HFFc6 (cell line): ENCODE results near the gene SLC35G4. TPM values are rescaled to one million over a fixed set of nuclear protein-coding genes. Genes with fewer than 3 reads are reported as not detected.
"Not testable (repeated sequence)": the region's sequence is repeated elsewhere in the genome, so short reads cannot be mapped to it uniquely, and the experiment has no call there.

Source experiments
- DNase-seq: peaks from one replicate; pipeline ENCODE4 v3.0.0-alpha.2; 2018
- H3K27ac Mint-ChIP-seq: 2 replicates; pipeline ENCODE4 v1.8.0; 2020; ENCODE audit warnings: mild to moderate bottlenecking, mixed read lengths
- H3K27me3 Mint-ChIP-seq: 2 replicates; pipeline ENCODE4 v1.8.0; 2021; ENCODE audit warnings: mild to moderate bottlenecking, moderate library complexity, mixed read lengths; ENCODE audit not compliant: insufficient read depth
- H3K36me3 Mint-ChIP-seq: 2 replicates; pipeline ENCODE4 v1.8.0; 2021; ENCODE audit warnings: low read depth, mixed read lengths
- H3K4me1 Mint-ChIP-seq: 2 replicates; pipeline ENCODE4 v1.8.0; 2020; ENCODE audit warnings: low read depth, mixed read lengths
- H3K4me3 Mint-ChIP-seq: 2 replicates; pipeline ENCODE4 v1.8.0; 2020; ENCODE audit warnings: mild to moderate bottlenecking, moderate library complexity, mixed read lengths
- H3K9me3 Mint-ChIP-seq: 2 replicates; pipeline ENCODE4 v1.8.0; 2020; ENCODE audit warnings: mild to moderate bottlenecking, mixed read lengths
- long read RNA-seq: library from polyadenylated mRNA; unstranded; transcript quantifications from one replicate; pipeline ENCODE4 v2.0.0, GENCODE V29; 2019
- total RNA-seq, 6 experiments: library from RNA; stranded (reverse); fragmentation: NEBNext Ultra II Directional; extraction: Animal tissue kit (Norgen Biotek cat#: 25700); gene quantifications; 2 replicates in 1 of 6; 3 replicates in 5 of 6; pipeline ENCODE4 v1.2.3, GENCODE V29; 2021
- TF ChIP-seq, protein P1 (sequence below): fragments of 200-600 bp; sonication (generic); IDR thresholded peaks from 2 replicates; pipeline ENCODE4 v1.5.0; 2021; ENCODE audit warnings: antibody characterized with exemption, mild to moderate bottlenecking

The SLC35G4 gene
- not detected for total RNA-seq
- long read RNA-seq, result 0 reads

DNA sequence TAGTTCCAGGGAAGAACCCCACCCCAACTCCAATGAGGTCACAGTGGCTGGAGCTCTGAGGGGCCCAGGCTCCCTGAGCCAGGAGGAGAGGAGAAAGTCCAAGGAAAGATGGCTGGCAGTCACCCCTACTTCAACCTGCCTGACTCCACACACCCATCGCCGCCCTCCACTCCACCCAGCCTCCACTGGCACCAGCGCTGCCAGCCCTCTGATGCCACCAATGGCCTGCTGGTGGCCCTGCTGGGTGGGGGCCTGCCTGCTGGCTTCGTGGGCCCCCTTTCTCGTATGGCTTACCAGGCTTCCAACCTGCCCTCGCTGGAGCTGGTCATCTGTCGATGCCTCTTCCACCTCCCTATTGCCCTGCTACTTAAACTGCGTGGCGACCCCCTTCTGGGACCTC is at the start of gene SLC35G4:
Gene SLC35G4, plus strand, starts transcription at position 109 of the 400 bp plus-strand sequence. Its CDS starts 0 bp downstream, at position 109.
- H3K27ac Mint-ChIP-seq, H3K27me3 Mint-ChIP-seq, H3K36me3 Mint-ChIP-seq, H3K9me3 Mint-ChIP-seq, H3K4me3 Mint-ChIP-seq, H3K4me1 Mint-ChIP-seq, DNase-seq: not testable (repeated sequence)

DNA sequence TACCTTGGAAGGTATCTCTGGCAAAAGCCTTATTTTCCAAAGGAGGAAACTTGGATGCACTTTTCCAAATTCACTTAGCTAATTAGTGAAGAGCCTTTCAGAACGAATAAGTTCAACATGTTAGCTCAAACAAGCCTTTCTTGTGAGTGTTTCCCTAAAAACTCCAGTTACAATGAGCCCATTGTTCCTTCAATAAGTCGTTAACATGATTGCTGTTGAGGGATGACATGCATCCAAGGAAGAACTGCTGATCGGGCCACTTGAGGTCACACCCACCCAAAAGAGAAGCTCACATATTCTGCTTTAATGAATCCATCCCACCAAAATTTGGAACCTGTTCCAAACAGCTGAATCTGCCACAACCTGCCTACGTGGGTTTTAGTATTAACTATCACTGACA is 48.1 kb upstream of the SLC35G4 start:
- Mint-ChIP-seq H3K36me3 (no peaks in the 10 kb centered on the region), H3K4me1 (no peaks in the 10 kb centered on the region), H3K27me3 (peaks cover 6% of the 10 kb centered on the region; the same call in 1 of the 2 replicates), H3K4me3 (no peak overlapping the region), H3K9me3 (no peaks in the 10 kb centered on the region), H3K27ac (no peak overlapping the region)
- TF ChIP-seq, protein P1, sequence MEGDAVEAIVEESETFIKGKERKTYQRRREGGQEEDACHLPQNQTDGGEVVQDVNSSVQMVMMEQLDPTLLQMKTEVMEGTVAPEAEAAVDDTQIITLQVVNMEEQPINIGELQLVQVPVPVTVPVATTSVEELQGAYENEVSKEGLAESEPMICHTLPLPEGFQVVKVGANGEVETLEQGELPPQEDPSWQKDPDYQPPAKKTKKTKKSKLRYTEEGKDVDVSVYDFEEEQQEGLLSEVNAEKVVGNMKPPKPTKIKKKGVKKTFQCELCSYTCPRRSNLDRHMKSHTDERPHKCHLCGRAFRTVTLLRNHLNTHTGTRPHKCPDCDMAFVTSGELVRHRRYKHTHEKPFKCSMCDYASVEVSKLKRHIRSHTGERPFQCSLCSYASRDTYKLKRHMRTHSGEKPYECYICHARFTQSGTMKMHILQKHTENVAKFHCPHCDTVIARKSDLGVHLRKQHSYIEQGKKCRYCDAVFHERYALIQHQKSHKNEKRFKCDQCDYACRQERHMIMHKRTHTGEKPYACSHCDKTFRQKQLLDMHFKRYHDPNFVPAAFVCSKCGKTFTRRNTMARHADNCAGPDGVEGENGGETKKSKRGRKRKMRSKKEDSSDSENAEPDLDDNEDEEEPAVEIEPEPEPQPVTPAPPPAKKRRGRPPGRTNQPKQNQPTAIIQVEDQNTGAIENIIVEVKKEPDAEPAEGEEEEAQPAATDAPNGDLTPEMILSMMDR, result no peak
- no peak for DNase-seq

DNA sequence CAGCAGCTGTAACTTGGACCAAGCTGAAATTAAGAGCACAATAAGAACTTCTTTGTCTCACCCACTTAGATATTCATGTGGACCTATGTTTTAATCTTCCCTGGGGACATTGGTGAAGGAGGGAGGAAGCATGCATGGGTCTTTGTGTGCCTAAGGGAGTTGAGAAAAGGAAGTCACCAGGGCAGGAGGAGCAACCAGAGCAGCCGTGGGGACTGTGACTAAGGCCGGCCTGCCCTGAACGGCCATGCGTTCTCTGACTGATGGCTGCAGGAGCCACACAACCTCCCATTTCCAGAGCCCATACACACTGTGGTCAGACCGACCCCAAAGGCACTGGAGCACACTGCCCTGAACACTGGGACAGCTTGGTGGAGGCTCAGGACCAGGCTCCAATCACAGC is 43.7 kb upstream of the SLC35G4 start:
- Mint-ChIP-seq H3K4me1 (no peaks in the 10 kb centered on the region), H3K36me3 (no peaks in the 10 kb centered on the region), H3K27me3 (peaks cover 11% of the 10 kb centered on the region; the same call in 1 of the 2 replicates), H3K27ac (no peak overlapping the region), H3K4me3 (no peak overlapping the region), H3K9me3 (no peaks in the 10 kb centered on the region)
- TF ChIP-seq, protein P1, result no peak
- DNase-seq, result no peak

DNA sequence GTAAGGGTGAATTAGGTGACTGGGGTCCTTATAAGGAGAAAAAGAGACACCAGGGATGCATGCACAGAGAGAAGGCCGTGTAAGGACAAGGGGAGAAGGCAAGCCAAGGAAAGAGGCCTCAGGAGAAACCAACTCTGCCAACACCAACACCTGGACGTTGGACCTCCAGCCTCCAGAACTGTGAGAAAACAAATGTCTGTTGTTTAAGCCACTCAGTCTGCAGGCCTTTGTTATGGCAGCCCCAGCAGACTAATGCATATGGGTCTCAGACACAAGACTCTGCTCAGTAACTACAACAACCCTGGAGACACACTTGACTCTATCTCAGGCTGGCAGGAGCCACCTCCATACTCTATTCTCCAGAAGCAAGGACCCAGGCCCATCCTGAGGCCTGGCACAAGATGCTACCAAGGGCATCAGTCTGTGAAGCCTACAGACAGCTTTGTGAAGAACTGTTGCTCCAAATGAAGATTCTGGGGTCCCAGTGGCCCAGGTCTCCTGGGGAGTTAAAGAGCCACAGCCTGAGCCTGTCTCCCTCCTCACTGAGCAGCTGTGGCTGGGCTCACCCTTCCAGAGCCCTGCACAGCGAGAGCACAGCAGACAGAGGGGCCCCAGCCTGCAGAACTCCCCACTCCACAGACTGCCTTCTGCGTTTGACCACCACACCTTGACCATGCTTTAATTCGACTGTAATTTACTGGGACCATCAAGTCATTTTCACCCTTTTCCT is 43.0 kb upstream of the SLC35G4 start:
- no peak for DNase-seq
- no peak overlapping the region for H3K27ac Mint-ChIP-seq
- H3K9me3 Mint-ChIP-seq, result no peaks in the 10 kb centered on the region
- H3K4me3 Mint-ChIP-seq, result no peak overlapping the region
- TF ChIP-seq, protein P1, result no peak
- no peaks in the 10 kb centered on the region for H3K36me3 Mint-ChIP-seq
- H3K4me1 Mint-ChIP-seq, result no peaks in the 10 kb centered on the region
- H3K27me3 Mint-ChIP-seq, result peaks cover 11% of the 10 kb centered on the region; the same call in 1 of the 2 replicates

DNA sequence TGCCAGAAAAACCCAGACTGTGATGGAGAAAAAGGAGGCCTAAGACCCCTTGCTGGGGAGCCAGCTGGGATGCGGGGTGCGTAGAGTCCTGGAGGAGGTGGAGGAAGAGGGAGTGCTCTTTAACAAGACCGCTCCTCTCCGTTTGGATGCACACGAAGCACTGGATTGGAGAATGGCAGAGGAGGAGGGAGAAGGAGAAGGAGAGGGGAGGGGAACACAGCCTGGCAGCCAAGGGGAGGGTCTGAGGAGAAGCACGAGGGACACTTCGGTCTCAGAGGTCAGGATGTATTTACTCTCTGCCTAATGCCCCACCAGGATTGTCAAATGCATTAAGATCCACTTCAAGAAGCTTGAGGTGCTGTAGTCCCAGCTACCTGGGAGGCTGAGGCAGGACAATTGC is 42.0 kb upstream of the SLC35G4 start:
- H3K27me3 Mint-ChIP-seq, result peaks cover 10% of the 10 kb centered on the region; the same call in 1 of the 2 replicates
- H3K36me3 Mint-ChIP-seq, result no peaks in the 10 kb centered on the region
- H3K27ac Mint-ChIP-seq, result no peak overlapping the region
- H3K4me1 Mint-ChIP-seq, result no peaks in the 10 kb centered on the region
- no peak overlapping the region for H3K4me3 Mint-ChIP-seq
- H3K9me3 Mint-ChIP-seq, result no peaks in the 10 kb centered on the region
- no peak for DNase-seq
- TF ChIP-seq, protein P1, result no peak

DNA sequence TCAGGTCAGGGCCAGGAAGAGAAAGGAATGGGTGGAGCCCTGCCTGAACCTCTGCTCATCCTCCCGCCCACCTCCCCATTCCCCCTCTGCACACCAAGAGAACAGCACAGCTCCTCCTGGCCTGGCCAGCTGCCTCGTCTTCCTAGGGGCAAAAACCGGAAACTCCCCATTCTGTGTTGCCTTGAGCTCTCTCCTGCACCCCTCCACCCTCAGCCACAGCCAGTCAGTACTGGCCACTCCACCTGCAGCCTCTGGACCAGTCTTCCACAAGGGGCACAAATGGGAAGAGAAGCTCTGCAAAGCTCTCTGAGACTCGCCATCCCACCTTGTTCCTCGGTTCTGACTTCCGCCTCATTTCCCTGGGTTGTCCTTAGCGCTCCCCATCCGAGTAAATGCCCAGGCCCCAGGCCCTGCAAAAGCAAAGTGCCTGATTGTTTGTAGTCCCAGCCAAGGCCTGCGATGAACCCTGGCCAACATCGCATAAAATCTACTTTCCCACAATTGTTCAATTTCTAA is 39.3 kb upstream of the SLC35G4 start:
- TF ChIP-seq, protein P1, result no peak
- DNase-seq, result no peak
- Mint-ChIP-seq H3K27ac (no peak overlapping the region), H3K4me3 (no peak overlapping the region), H3K36me3 (no peaks in the 10 kb centered on the region), H3K27me3 (peaks cover 19% of the 10 kb centered on the region; the same call in 1 of the 2 replicates), H3K9me3 (no peaks in the 10 kb centered on the region), H3K4me1 (no peaks in the 10 kb centered on the region)
